Astrocyte (in vitro differentiated cells and primary cell): ENCODE measurements around the gene SPOPL. TPM values are rescaled to one million over a fixed set of nuclear protein-coding genes. Genes with fewer than 3 reads are reported as not detected.

Experiments used
- DNase-seq: peaks from one replicate; pipeline ENCODE4 v3.0.0-alpha.2; 2010; ENCODE audit warnings: low read depth
- FAIRE-seq: peaks from 2 replicates; lab custom pipeline; 2011; peaks lifted over from hg19 to GRCh38; lab: Jason Lieb, UNC
- H2AFZ ChIP-seq: 2 replicates; pipeline ENCODE4 v1.6.0; 2012; ENCODE audit warnings: low read depth, low read length, inconsistent platforms
- H3K27ac ChIP-seq: 2 replicates; pipeline ENCODE4 v1.5.1; 2011; ENCODE audit warnings: low read depth, low read length, inconsistent platforms
- H3K27me3 ChIP-seq: 2 replicates; pipeline ENCODE4 v1.6.0; 2011; ENCODE audit warnings: low read length, inconsistent platforms; ENCODE audit not compliant: insufficient read depth
- H3K36me3 ChIP-seq: 2 replicates; pipeline ENCODE4 v1.5.1; 2011; ENCODE audit warnings: low read length, inconsistent platforms; ENCODE audit not compliant: insufficient read depth
- H3K4me1 ChIP-seq: 2 replicates; pipeline ENCODE4 v1.5.1; 2011; ENCODE audit warnings: low read length, inconsistent platforms; ENCODE audit not compliant: insufficient read depth
- H3K4me2 ChIP-seq: 2 replicates; pipeline ENCODE4 v1.6.0; 2012; ENCODE audit warnings: low read length, inconsistent platforms
- H3K4me3 ChIP-seq: 2 replicates; pipeline ENCODE4 v1.5.1; 2011; ENCODE audit warnings: low read depth, mild to moderate bottlenecking, low read length, inconsistent platforms; ENCODE audit not compliant: insufficient read depth
- H3K79me2 ChIP-seq: 2 replicates; pipeline ENCODE4 v1.6.0; 2012; ENCODE audit warnings: mild to moderate bottlenecking, low read length, inconsistent platforms; ENCODE audit not compliant: insufficient read depth
- H3K9ac ChIP-seq: 2 replicates; pipeline ENCODE4 v1.6.0; 2012; ENCODE audit warnings: mild to moderate bottlenecking, low read length, inconsistent platforms
- H3K9me3 ChIP-seq: 2 replicates; pipeline ENCODE4 v1.5.1; 2012; ENCODE audit warnings: low read depth, mild to moderate bottlenecking, low read length, inconsistent platforms; ENCODE audit not compliant: insufficient read depth
- H4K20me1 ChIP-seq: 2 replicates; pipeline ENCODE4 v1.6.0; 2012; ENCODE audit warnings: low read length, inconsistent platforms; ENCODE audit not compliant: insufficient read depth
- H3K27ac Mint-ChIP-seq: one replicate; pipeline ENCODE4 v1.8.0; 2021; ENCODE audit warnings: mild to moderate bottlenecking, mixed read lengths; ENCODE audit not compliant: unreplicated experiment
- H3K27me3 Mint-ChIP-seq: one replicate; pipeline ENCODE4 v1.8.0; 2021; ENCODE audit warnings: low read depth, mixed read lengths; ENCODE audit not compliant: unreplicated experiment
- H3K36me3 Mint-ChIP-seq: one replicate; pipeline ENCODE4 v1.8.0; 2021; ENCODE audit warnings: low read depth, mixed read lengths; ENCODE audit not compliant: unreplicated experiment
- H3K4me1 Mint-ChIP-seq: one replicate; pipeline ENCODE4 v1.8.0; 2021; ENCODE audit warnings: low read depth, mixed read lengths; ENCODE audit not compliant: unreplicated experiment
- H3K4me3 Mint-ChIP-seq: one replicate; pipeline ENCODE4 v1.8.0; 2021; ENCODE audit warnings: mild to moderate bottlenecking, moderate library complexity, mixed read lengths; ENCODE audit not compliant: unreplicated experiment
- H3K9me3 Mint-ChIP-seq: one replicate; pipeline ENCODE4 v1.8.0; 2021; ENCODE audit warnings: mild to moderate bottlenecking, mixed read lengths; ENCODE audit not compliant: unreplicated experiment
- CTCF ChIP-seq: IDR thresholded peaks from 2 replicates; pipeline ENCODE4 v1.5.1; 2011; ENCODE audit warnings: low read depth, mild to moderate bottlenecking, inconsistent platforms, low read length, moderate library complexity; ENCODE audit not compliant: insufficient read depth
- EZH2 ChIP-seq: IDR thresholded peaks from 2 replicates; pipeline ENCODE4 v1.6.1; 2012; ENCODE audit warnings: mild to moderate bottlenecking, low read length, inconsistent platforms; ENCODE audit not compliant: insufficient read depth
- total RNA-seq: library from RNA; stranded (reverse); gene quantifications from 2 replicates; pipeline ENCODE4 v1.2.1, GENCODE V29; 2021

Gene SPOPL
- total RNA-seq, 1 donor from 2014 or later = 23.2 TPM

GRCh38 chr2:138554123-138554522 lies 52.6 kb downstream of the SPOPL start:
- H3K4me2 ChIP-seq = no peak overlapping the region
- DNase-seq = no peak
- H3K4me1 ChIP-seq = no peaks in the 10 kb centered on the region
- Mint-ChIP-seq H3K4me3 (no peak overlapping the region), H3K27me3 (no peaks in the 10 kb centered on the region), H3K9me3 (no peaks in the 10 kb centered on the region), H3K27ac (no peak overlapping the region), H3K4me1 (peaks cover 3% of the 10 kb centered on the region), H3K36me3 (peaks cover 6% of the 10 kb centered on the region)
- TF ChIP-seq EZH2 (no peak), CTCF (no peak)
- no peak overlapping the region for H3K27ac ChIP-seq
- no peak for FAIRE-seq
- H3K4me3 ChIP-seq = no peak overlapping the region
- no peak overlapping the region for H2AFZ ChIP-seq
- no peaks in the 10 kb centered on the region for H3K27me3 ChIP-seq
- H3K79me2 ChIP-seq = peaks cover 9% of the 10 kb centered on the region
- peaks cover 5% of the 10 kb centered on the region for H4K20me1 ChIP-seq
- H3K9me3 ChIP-seq = no peaks in the 10 kb centered on the region
- no peaks in the 10 kb centered on the region for H3K36me3 ChIP-seq
- H3K9ac ChIP-seq = no peak overlapping the region

GRCh38 chr2:138559641-138560040 lies 58.1 kb downstream of the SPOPL start:
- Histone ChIP-seq H4K20me1 (no peaks in the 10 kb centered on the region), H3K9ac (no peak overlapping the region), H3K9me3 (no peaks in the 10 kb centered on the region), H3K4me2 (no peak overlapping the region), H2AFZ (no peak overlapping the region), H3K27ac (no peak overlapping the region), H3K79me2 (no peaks in the 10 kb centered on the region), H3K4me3 (no peak overlapping the region), H3K36me3 (no peaks in the 10 kb centered on the region), H3K4me1 (no peaks in the 10 kb centered on the region), H3K27me3 (no peaks in the 10 kb centered on the region)
- H3K9me3 Mint-ChIP-seq = no peaks in the 10 kb centered on the region
- H3K36me3 Mint-ChIP-seq = peaks cover 9% of the 10 kb centered on the region
- no peak overlapping the region for H3K4me3 Mint-ChIP-seq
- no peaks in the 10 kb centered on the region for H3K27me3 Mint-ChIP-seq
- H3K4me1 Mint-ChIP-seq = no peaks in the 10 kb centered on the region
- TF ChIP-seq CTCF = no peak
- no peak for TF ChIP-seq EZH2
- FAIRE-seq (no peak), DNase-seq (no peak)
- H3K27ac Mint-ChIP-seq = no peak overlapping the region

- H3K9me3 ChIP-seq = no peaks in the 10 kb centered on the region
- no peaks in the 10 kb centered on the region for H3K36me3 ChIP-seq
- H3K27ac ChIP-seq = no peak overlapping the region
- no peaks in the 10 kb centered on the region for H3K4me1 ChIP-seq
- H3K27ac Mint-ChIP-seq = no peak overlapping the region
- peaks cover 6% of the 10 kb centered on the region for H3K36me3 Mint-ChIP-seq
- no peak overlapping the region for H3K4me2 ChIP-seq
- H3K4me3 ChIP-seq = no peak overlapping the region
- no peaks in the 10 kb centered on the region for H3K9me3 Mint-ChIP-seq
- H3K4me3 Mint-ChIP-seq = no peak overlapping the region
- no peak overlapping the region for H2AFZ ChIP-seq
- FAIRE-seq (no peak), DNase-seq (peak; percentile 11)
- no peaks in the 10 kb centered on the region for H4K20me1 ChIP-seq
- H3K9ac ChIP-seq = no peak overlapping the region
- H3K4me1 Mint-ChIP-seq = no peaks in the 10 kb centered on the region
- no peaks in the 10 kb centered on the region for H3K79me2 ChIP-seq
- no peak for TF ChIP-seq EZH2
- no peak for TF ChIP-seq CTCF
- H3K27me3 Mint-ChIP-seq = no peaks in the 10 kb centered on the region
- no peaks in the 10 kb centered on the region for H3K27me3 ChIP-seq
Observed at GRCh38 chr2:138564586-138565229, 63.1 kb downstream of the SPOPL start.
